Panc1 (cell line): Measurements from ENCODE around the gene NYAP1.

ENCODE experiments used
- POLR2AphosphoS5 ChIP-seq: IDR thresholded peaks from 2 replicates; pipeline ENCODE4 v1.6.1; 2012; ENCODE audit warnings: mild to moderate bottlenecking, low read depth, low read length, moderate library complexity
- TCF7L2 ChIP-seq: IDR thresholded peaks from 2 replicates; pipeline ENCODE4 v1.6.1; 2011; ENCODE audit warnings: mild to moderate bottlenecking, low read depth, low read length, inconsistent platforms
- TF ChIP-seq, protein P1 (sequence below), 2 experiments: IDR thresholded peaks; 2 replicates each; pipeline ENCODE4 v1.6.1; 2011 to 2012; ENCODE audit warnings: low read depth in 2 of 2, control low read depth in 1 of 2, low read length in 1 of 2, mild to moderate bottlenecking in 1 of 2, moderate library complexity in 1 of 2; ENCODE audit not compliant: insufficient read depth in 1 of 2
- TF ChIP-seq, protein P2 (sequence below): fragments of 450-650 bp; IDR thresholded peaks from 2 replicates; pipeline ENCODE4 v1.5.1; 2017; ENCODE audit warnings: mild to moderate bottlenecking

DNA sequence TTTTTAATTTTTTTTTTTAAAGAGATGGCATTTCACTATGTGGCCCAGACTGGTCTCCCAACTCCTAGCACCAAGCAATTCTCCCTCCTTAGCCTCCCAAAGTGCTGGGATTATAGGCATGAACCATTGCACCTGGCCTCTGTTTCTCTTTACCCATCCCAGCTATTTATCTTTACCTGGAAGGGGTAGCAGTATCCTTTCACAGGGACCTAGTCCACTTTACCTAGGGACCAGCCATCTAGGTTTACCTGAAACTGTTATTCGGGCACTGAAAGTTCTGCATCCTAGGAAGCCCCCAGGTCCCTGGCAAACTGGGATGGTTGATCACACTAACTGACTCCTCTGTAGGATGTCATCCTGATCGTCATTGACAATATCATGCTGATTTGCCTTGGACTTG is 33.6 kb downstream of the NYAP1 start:
- TF ChIP-seq POLR2AphosphoS5 (no peak), TCF7L2 (no peak)
- TF ChIP-seq, protein P1, sequence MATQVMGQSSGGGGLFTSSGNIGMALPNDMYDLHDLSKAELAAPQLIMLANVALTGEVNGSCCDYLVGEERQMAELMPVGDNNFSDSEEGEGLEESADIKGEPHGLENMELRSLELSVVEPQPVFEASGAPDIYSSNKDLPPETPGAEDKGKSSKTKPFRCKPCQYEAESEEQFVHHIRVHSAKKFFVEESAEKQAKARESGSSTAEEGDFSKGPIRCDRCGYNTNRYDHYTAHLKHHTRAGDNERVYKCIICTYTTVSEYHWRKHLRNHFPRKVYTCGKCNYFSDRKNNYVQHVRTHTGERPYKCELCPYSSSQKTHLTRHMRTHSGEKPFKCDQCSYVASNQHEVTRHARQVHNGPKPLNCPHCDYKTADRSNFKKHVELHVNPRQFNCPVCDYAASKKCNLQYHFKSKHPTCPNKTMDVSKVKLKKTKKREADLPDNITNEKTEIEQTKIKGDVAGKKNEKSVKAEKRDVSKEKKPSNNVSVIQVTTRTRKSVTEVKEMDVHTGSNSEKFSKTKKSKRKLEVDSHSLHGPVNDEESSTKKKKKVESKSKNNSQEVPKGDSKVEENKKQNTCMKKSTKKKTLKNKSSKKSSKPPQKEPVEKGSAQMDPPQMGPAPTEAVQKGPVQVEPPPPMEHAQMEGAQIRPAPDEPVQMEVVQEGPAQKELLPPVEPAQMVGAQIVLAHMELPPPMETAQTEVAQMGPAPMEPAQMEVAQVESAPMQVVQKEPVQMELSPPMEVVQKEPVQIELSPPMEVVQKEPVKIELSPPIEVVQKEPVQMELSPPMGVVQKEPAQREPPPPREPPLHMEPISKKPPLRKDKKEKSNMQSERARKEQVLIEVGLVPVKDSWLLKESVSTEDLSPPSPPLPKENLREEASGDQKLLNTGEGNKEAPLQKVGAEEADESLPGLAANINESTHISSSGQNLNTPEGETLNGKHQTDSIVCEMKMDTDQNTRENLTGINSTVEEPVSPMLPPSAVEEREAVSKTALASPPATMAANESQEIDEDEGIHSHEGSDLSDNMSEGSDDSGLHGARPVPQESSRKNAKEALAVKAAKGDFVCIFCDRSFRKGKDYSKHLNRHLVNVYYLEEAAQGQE (IDR thresholded peaks at IDR 0.05; ENCODE audit: insufficient read depth in 1 of 2, low read depth in 2 of 2, low read length in 1 of 2), result no peak
- TF ChIP-seq, protein P2, sequence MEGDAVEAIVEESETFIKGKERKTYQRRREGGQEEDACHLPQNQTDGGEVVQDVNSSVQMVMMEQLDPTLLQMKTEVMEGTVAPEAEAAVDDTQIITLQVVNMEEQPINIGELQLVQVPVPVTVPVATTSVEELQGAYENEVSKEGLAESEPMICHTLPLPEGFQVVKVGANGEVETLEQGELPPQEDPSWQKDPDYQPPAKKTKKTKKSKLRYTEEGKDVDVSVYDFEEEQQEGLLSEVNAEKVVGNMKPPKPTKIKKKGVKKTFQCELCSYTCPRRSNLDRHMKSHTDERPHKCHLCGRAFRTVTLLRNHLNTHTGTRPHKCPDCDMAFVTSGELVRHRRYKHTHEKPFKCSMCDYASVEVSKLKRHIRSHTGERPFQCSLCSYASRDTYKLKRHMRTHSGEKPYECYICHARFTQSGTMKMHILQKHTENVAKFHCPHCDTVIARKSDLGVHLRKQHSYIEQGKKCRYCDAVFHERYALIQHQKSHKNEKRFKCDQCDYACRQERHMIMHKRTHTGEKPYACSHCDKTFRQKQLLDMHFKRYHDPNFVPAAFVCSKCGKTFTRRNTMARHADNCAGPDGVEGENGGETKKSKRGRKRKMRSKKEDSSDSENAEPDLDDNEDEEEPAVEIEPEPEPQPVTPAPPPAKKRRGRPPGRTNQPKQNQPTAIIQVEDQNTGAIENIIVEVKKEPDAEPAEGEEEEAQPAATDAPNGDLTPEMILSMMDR, result no peak
